Right cardiac atrium (tissue), 5 donors: ENCODE measurements around the gene DPH3. TPM values are rescaled to one million over a fixed set of nuclear protein-coding genes. Genes with fewer than 3 reads are reported as not detected.
"Not testable (repeated sequence)": the region's sequence is repeated elsewhere in the genome, so short reads cannot be mapped to it uniquely, and the experiment has no call there.

Experiments used
- ATAC-seq, 2 donors: fragments of 200-7000 bp; cut with Tn5 transposase; one replicate each; pipeline versions ENCODE4 v1.8.0 to v1.9.1; 2020; ENCODE audit warnings: moderate library complexity in 2 of 2, mild to moderate bottlenecking in 1 of 2
- DNase-seq, 3 donors: peaks; one replicate each; pipeline ENCODE4 v3.0.0-alpha.2; 2020
- H3K27ac ChIP-seq: one replicate; pipeline ENCODE4 v1.5.1; 2013; ENCODE audit warnings: mild to moderate bottlenecking, low read length, control low read depth, moderate library complexity
- H3K27me3 ChIP-seq: one replicate; pipeline ENCODE4 v1.6.1; 2013; ENCODE audit not compliant: control insufficient read depth, insufficient read depth
- H3K4me1 ChIP-seq: one replicate; pipeline ENCODE4 v1.6.1; 2013; ENCODE audit warnings: low read length; ENCODE audit not compliant: control insufficient read depth, insufficient read depth
- H3K4me3 ChIP-seq: one replicate; pipeline ENCODE4 v1.5.1; 2013; ENCODE audit warnings: low read length, control low read depth
- H3K9me3 ChIP-seq: one replicate; pipeline ENCODE4 v1.6.1; 2013; ENCODE audit warnings: low read length; ENCODE audit not compliant: control insufficient read depth
- WGBS: extraction: QIAGEN DNeasy Blood & Tissue Kit; methylation state at CpG from one replicate; pipeline ENCODE4 v1.1.7; 2013; 5-methylcytosine and 5-hydroxymethylcytosine counted together
- intact Hi-C, 4 donors: fragments of 100-400 bp; cut with DNase I; formaldehyde crosslinking; loops; one replicate each; pipeline versions ENCODE4 v1.11.0 to v1.14.0; 2022 to 2023
- long read RNA-seq, 4 donors: library from polyadenylated mRNA; unstranded; transcript quantifications; one replicate each; pipeline ENCODE4 v2.0.0, GENCODE V29; 2020 to 2021
- polyA plus RNA-seq: library from polyadenylated mRNA; stranded (reverse); fragments of 200-250 nt; gene quantifications from one replicate; pipeline ENCODE4 v1.2.3, GENCODE V29; 2013
- total RNA-seq, 4 donors: library from RNA; stranded (reverse); fragmentation: NEBNext Ultra II Directional; extraction: Animal tissue kit (Norgen Biotek cat#: 25700); gene quantifications; one replicate each; pipeline ENCODE4 v1.2.1, GENCODE V29; 2021
- donor health status: healthy with polysubstance abuse.
- donor health status: DM: no; HTN: yes; CAD: no.
- donor health status: DM: no; HTN: no; CAD: no.
- donor health status: DM: no; HTN: yes; CAD: no; lungs with severe emphysema.
- donor health status: DM: yes; HTN: yes; CAD: no.

Gene DPH3
- 10 to 100 TPM; 19.0 to 24.2 (median 21.5) TPM for total RNA-seq
- 14.7 TPM for polyA plus RNA-seq
- long read RNA-seq, donor 1, transcript DPH3-202 (2 exons, 3,052 nt): minor isoform, 17 of 100 reads
- long read RNA-seq, donor 1, transcript DPH3-204 (3 exons, 3,131 nt): major isoform, 83 of 100 reads
- long read RNA-seq, donor 1, partial matches to known transcripts: 0 of 100 reads
- long read RNA-seq, donor 1, other reads (novel, unspliced or antisense): 0 of 100 reads
- long read RNA-seq, donor 2, transcript DPH3-204 (3 exons, 3,131 nt): major isoform, 29 of 36 reads
- long read RNA-seq, donor 2, partial matches to known transcripts: 0 of 36 reads
- long read RNA-seq, donor 2, other reads (novel, unspliced or antisense): 3 of 36 reads
- long read RNA-seq, donor 3, transcript DPH3-204 (3 exons, 3,131 nt): major isoform, 165 of 224 reads
- long read RNA-seq, donor 3, transcript DPH3-202 (2 exons, 3,052 nt): minor isoform, 53 of 224 reads
- long read RNA-seq, donor 3, partial matches to known transcripts: 0 of 224 reads
- long read RNA-seq, donor 3, other reads (novel, unspliced or antisense): 6 of 224 reads
- long read RNA-seq, donor 4, transcript DPH3-202 (2 exons, 3,052 nt): minor isoform, 14 of 37 reads
- long read RNA-seq, donor 4, transcript DPH3-204 (3 exons, 3,131 nt): major isoform, 22 of 37 reads
- long read RNA-seq, donor 4, partial matches to known transcripts: 0 of 37 reads
- long read RNA-seq, donor 4, other reads (novel, unspliced or antisense): 1 of 37 reads

DNA sequence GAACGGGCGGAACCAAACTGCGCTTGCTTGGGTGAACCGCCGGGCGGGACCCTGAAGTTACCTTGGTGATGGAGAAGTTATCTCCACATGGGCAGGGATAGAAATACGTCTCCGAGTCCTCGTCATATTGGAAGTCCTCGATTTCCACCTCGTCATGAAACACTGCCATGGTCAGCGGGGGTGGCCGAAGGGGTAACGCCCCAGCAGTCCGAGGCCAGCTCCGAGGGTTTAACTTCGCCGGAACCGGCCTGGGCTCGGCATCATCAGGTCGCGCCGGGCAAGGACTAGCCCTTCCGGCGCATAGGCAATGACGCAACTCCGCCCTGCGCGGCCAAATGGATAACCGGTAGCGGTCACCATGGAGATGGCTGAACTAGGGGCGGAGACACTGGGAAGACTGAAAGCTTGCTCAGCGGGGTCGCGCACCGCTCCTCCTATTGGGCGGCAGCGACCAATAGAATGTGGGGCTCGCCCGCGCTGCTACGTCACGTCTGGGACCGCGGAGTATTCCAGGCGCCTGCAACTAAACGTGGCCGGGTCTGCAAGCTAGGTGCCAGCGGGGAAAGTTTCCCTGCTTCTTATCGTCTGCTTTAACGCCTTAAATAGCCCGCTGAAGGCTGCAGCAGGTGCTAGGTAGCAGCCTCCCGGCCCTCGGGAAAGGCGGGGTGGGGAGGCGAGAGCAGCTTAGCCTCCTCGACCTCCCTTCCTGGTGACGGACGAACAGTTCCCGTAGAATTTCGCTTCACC lies at the start of gene DPH3, which contains the start of gene OXNAD1:
Gene DPH3 (minus strand): TSS at position 236 of the 747 bp plus-strand sequence. CDS start 67 bp downstream, at position 169.
Gene OXNAD1 (plus strand): TSS at position 505 of the 747 bp plus-strand sequence. CDS start 5,741 bp downstream, outside the sequence.
- WGBS: under 1% methylated on average over 61 of the region's 61 CpGs
- no peaks in the 10 kb centered on the region for H3K27me3 ChIP-seq
- DNase-seq (peak; percentile 100), ATAC-seq (peak; percentile 100)
- intact Hi-C loops: loop anchor here in 1 of 4 donors (5.0 kb wide), 1 partner anchor 287 kb away; no protein-coding TSS in a partner anchor
- H3K4me3 ChIP-seq: peak within 1 kb of the TSS; percentile 84
- peak within 1 kb of the TSS; percentile 94 for H3K27ac ChIP-seq
- no peaks in the 10 kb centered on the region for H3K9me3 ChIP-seq
- peaks cover 3% of the 10 kb centered on the region for H3K4me1 ChIP-seq

DNA sequence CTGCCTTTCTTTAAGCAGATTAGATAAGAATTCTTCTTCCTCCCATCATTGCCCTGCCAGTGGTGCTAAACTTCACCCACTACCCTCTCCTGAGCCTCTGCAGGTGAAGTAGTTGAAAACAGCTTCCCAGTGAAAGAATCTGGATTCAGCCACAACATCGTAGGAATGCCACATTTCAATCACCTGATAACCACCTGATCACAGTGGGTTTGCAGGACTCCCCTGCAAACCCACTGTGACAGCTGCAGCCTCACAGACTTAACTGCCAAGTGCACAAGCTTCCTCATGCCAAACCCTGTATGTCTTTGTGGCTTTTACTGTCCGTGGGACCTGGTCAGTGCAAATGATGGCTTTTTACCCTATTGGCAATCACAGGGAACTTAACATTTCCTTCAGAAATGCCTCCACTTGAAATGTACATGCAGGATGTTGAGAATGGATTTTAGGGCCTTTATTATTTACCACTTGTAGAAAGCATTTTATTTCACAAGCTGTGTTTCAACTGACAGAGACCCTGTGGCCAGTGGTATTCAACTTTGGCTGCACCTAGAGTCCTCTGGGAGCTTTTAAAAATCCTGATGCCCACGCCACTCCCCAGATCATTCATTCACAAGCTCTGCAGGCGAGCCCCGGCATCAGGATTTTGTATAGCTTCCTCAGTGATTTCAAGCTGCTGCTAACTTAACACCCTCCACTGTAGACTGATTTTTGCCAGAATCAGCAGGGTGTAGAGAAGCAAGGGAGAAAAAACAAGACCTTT lies 49.3 kb upstream of the DPH3 start:
- Histone ChIP-seq H3K27ac (no peak overlapping the region), H3K4me1 (peaks cover 4% of the 10 kb centered on the region)
- no peak for ATAC-seq

DNA sequence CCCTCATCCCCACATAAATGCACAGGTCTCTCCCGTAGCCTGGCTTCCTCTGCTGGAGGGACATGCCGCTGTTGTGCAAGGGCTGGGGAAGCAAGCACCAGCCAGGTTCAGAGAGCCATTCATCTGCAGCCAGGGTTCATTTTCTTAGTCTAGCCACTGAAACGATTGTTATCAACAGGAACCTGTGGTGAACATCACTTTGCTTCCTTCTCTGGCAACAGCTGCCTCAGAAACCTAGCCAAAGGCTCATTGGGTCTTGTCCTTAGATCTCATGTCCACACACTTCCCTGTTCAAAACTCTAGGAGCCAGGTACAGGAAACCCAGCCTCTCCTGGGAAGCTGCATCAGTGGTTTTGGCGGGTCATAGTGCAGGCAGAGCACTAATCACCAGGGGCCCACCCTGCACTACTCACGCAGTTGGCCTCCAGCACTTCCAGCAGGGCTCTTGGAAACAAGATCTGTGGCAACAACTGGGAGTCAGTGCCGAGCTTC lies 47.3 kb upstream of the DPH3 start:
- Histone ChIP-seq H3K27ac (no peak overlapping the region), H3K4me1 (peaks cover 4% of the 10 kb centered on the region), H3K27me3 (no peaks in the 10 kb centered on the region), H3K4me3 (no peak overlapping the region), H3K9me3 (no peaks in the 10 kb centered on the region)
- WGBS: 37% methylated on average over 6 of the region's 6 CpGs
- ATAC-seq (peak; percentile 61 to 94), DNase-seq (peak; percentile 62 to 70 (median 64))
- intact Hi-C loops: loop anchor here in 1 of 4 donors (10.0 kb wide), 1 partner anchor 63 kb away; no protein-coding TSS in a partner anchor

More for the DNA sequence above, 49.3 kb upstream of the DPH3 start:
- Histone ChIP-seq H3K9me3 (no peaks in the 10 kb centered on the region), H3K27me3 (no peaks in the 10 kb centered on the region), H3K4me3 (no peak overlapping the region)
- 85% methylated on average over 5 of the region's 5 CpGs for WGBS
- no peak for DNase-seq
- intact Hi-C loops: loop anchor here in 1 of 4 donors (10.0 kb wide), 1 partner anchor 61 kb away; no protein-coding TSS in a partner anchor

DNA sequence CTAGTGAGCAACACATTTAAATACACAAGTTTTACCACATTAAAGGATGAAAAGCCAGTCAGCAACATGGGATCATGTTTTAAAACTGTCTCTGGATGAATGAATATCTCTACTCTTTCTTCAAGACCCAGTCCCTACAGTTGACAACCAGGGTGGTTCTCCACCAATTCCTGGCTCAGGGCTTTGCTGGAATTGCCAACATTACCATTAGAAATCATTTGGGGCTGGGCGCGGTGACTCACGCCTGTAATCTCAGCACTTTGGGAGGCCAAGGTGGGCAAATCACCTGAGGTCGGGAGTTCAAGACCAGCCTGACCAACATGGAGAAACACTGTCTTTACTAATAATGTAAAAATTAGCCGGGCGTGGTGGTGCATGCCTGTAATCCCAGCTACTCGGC lies 45.7 kb upstream of the DPH3 start:
- H3K9me3 ChIP-seq, H3K4me3 ChIP-seq, H3K27me3 ChIP-seq, H3K27ac ChIP-seq, H3K4me1 ChIP-seq, ATAC-seq, DNase-seq: not testable (repeated sequence)
- 97% methylated on average over 7 of the region's 7 CpGs for WGBS
- intact Hi-C loops: loop anchor here in 1 of 4 donors (10.0 kb wide), 1 partner anchor 64 kb away; no protein-coding TSS in a partner anchor

DNA sequence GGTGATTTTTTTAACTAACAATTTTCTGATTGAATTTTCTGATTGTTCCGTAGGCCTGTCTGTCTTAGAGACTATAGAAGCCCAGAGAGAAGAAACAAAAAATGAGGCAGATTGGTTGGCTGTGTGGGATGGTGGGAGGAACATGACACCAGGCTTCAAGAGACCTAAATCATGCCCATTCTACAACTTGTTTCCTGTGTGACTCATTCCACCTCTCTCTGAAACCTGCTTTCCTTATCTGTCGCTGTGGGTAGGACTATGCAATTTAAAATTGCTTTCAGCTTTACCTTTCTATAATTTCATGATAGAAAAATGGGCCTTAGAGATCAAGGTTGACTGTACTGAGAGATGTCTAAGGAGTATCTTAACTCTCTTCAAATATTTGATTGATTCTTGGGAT lies 44.8 kb upstream of the DPH3 start:
- DNase-seq: no peak
- peaks cover 4% of the 10 kb centered on the region for H3K4me1 ChIP-seq
- intact Hi-C loops: no loop called here
- no peaks in the 10 kb centered on the region for H3K27me3 ChIP-seq
- no peak for ATAC-seq
- no peaks in the 10 kb centered on the region for H3K9me3 ChIP-seq
- 80% methylated on average over 2 of the region's 2 CpGs for WGBS
- no peak overlapping the region for H3K27ac ChIP-seq
- no peak overlapping the region for H3K4me3 ChIP-seq

DNA sequence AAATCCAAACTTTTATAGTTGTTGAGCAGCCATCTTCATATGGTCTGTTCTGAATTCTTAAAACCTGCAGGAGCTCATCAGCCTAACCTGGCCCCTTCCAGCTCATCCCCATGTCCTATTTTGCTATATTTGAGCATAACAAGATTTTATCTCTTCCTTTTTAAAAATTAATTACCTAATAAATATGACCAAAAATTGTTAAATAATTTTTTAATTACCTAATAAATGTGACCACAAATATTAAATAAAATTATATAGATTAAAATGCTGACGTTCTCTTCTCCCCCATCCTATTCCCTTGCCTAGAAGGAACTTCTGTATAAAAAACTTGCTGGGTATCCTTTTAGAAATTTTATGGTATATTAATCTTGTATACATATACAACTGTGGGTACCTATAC lies 44.0 kb upstream of the DPH3 start:
- Histone ChIP-seq H3K4me1 (peaks cover 4% of the 10 kb centered on the region), H3K27ac (no peak overlapping the region), H3K4me3 (no peak overlapping the region), H3K9me3 (no peaks in the 10 kb centered on the region), H3K27me3 (no peaks in the 10 kb centered on the region)
- 97% methylated on average over 1 of the region's 1 CpG for WGBS
- DNase-seq (no peak), ATAC-seq (no peak)
- intact Hi-C loops: no loop called here

DNA sequence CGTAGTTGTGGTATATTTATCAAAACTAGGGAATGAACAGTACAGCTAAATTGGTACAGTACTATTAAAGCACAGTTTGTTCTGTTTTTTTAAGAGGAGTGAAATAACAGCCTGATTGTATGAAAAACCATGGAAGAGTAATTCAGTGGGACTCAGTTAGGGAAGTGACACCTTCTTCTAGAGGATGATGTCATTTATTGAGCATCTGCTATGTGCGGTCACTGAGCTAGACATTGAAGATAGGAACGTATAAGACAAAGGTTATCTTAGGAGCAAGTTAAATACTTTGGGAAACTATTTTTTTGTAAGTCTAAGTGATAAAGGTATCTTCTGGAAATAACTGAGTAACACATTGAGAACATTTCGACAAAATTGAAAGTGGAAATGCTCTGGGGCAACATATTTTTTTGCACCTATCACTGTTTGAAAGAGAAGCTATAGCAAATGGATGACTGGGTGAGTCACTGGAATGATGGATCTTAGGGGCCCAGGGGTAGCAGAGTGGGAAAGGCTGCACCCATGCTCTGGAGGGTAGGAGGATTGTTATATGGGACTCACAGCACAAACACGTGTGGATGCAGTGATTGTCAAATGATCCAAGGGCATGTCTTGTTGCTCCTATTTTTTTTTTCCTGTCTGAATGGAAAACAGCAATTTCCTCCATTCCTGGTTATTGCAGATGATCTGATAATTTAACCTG lies 43.2 kb upstream of the DPH3 start:
- peaks cover 4% of the 10 kb centered on the region for H3K4me1 ChIP-seq
- whole genome bisulfite sequencing: 67% methylated on average over 5 of the region's 5 CpGs
- no peak for DNase-seq
- no peak overlapping the region for H3K4me3 ChIP-seq
- no peak for ATAC-seq
- H3K9me3 ChIP-seq: no peaks in the 10 kb centered on the region
- H3K27me3 ChIP-seq: no peaks in the 10 kb centered on the region
- intact Hi-C loops: no loop called here
- H3K27ac ChIP-seq: no peak overlapping the region

DNA sequence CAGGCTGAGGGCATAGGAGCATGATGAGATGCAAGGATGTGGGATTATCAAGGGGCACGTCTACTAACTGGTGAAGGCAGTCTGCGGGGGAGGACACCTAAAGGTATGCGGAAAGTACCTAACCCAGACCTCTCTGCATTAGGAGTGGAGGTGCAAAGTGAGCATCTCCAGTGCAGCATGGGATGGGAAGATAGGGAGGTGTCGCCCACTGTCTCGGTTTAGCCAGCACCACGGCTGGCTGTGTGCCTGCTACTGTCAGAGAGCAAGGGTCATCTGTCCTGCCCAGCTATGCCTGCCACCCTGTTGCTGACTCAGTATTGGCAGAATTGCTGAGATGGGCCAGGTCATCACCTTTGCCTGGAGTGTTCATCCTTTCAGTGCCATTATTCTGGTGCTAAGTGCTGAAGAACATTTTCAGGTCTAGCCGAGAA lies 40.4 kb upstream of the DPH3 start:
- peak; percentile 44 to 53 for ATAC-seq
- Histone ChIP-seq H3K27me3 (no peaks in the 10 kb centered on the region), H3K27ac (no peak overlapping the region), H3K4me1 (peaks cover 2% of the 10 kb centered on the region), H3K9me3 (no peaks in the 10 kb centered on the region), H3K4me3 (no peak overlapping the region)
- DNase-seq: peak in 2 of 3 donors; percentile 66 to 69
- intact Hi-C loops: no loop called here
- WGBS: 67% methylated on average over 7 of the region's 7 CpGs

DNA sequence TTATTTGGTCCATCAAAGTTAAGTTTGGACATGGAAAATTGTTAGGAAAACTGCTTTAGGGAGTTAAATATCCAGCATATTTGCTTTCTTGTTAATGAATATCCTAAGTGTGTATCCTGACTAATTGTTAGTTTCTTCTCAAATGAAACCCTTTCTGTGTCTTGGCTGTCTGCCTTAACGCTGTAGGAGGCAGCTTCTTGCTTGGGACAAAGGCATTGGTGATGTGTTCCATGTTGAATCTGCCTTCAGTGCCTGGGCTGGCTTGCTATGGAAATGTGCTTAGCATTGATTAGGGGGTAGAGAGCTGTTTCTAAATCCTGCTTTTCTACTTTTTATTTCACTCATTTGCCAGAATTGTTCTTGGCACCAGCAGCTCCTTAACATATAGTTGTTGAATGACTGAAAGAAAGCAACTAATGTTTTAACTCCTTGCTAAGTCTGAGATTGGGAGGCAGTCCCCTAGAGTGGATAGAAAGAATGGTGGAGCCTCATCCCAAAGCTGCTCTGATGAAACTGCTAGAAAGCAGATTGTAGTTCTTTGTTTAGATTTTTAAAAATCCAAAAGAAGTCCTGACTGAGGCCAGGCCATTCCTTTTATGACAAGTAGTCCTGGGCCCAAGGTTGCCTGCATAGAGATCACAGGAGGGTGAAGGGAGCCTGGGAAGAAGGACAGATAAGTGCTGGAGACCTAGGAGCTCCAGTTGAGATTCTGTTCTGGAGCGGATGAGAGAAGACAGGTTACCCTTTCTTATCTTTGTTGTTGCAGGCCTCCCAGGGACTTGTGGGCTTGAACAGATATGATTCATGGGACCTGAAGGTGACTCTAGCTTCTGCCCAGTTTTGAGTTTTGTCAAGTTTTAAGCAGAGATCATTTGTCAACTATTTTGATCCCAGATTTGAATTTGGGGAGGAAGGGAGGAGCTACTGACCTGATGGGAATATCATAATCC lies 39.6 kb upstream of the DPH3 start:
- intact Hi-C loops: no loop called here
- H3K4me3 ChIP-seq: no peak overlapping the region
- no peak for DNase-seq
- peak in 1 of 2 donors; percentile 36 for ATAC-seq
- WGBS: 82% methylated on average over 2 of the region's 2 CpGs
- no peak overlapping the region for H3K27ac ChIP-seq
- no peaks in the 10 kb centered on the region for H3K9me3 ChIP-seq
- H3K4me1 ChIP-seq: peaks cover 2% of the 10 kb centered on the region
- no peaks in the 10 kb centered on the region for H3K27me3 ChIP-seq
